Colonic mucosa (tissue), 4 donors: ENCODE measurements around the gene RABGAP1L. TPM values are rescaled to one million over a fixed set of nuclear protein-coding genes. Genes with fewer than 3 reads are reported as not detected.
"Not testable (repeated sequence)": the region's sequence is repeated elsewhere in the genome, so short reads cannot be mapped to it uniquely, and the experiment has no call there.

Experiments used
- DNase-seq: peaks from one replicate; pipeline ENCODE4 v3.0.0-alpha.2; 2020
- H3K27ac ChIP-seq: fragments of 200-600 bp; one replicate; pipeline ENCODE4 v1.8.0; 2021
- H3K27me3 ChIP-seq: fragments of 200-600 bp; one replicate; pipeline ENCODE4 v1.8.0; 2021
- H3K36me3 ChIP-seq: fragments of 200-600 bp; one replicate; pipeline ENCODE4 v1.8.0; 2021
- H3K4me1 ChIP-seq: fragments of 200-600 bp; one replicate; pipeline ENCODE4 v1.8.0; 2021; ENCODE audit warnings: mild to moderate bottlenecking
- H3K4me3 ChIP-seq: fragments of 200-600 bp; one replicate; pipeline ENCODE4 v1.8.0; 2021
- H3K9ac ChIP-seq, 2 donors: one replicate each; pipeline ENCODE4 v1.7.0; 2013; ENCODE audit warnings: control low read depth in 2 of 2, low read depth in 2 of 2, low read length in 2 of 2
- H3K9me3 ChIP-seq: fragments of 200-600 bp; one replicate; pipeline ENCODE4 v1.8.0; 2021
- intact Hi-C: fragments of 100-400 bp; cut with DNase I; formaldehyde crosslinking; loops from one replicate; pipeline ENCODE4 v1.14.1; 2022
- total RNA-seq, 2 donors: library from RNA; stranded (reverse); fragmentation: NEBNext Ultra II Directional in 1 of 2; extraction: Animal tissue kit (Norgen Biotek cat#: 25700) in 1 of 2; gene quantifications; one replicate each; pipeline ENCODE4 v1.2.1, GENCODE V29; 2021
- TF ChIP-seq, protein P1 (sequence below): fragments of 200-600 bp; IDR thresholded peaks from one replicate; pipeline ENCODE4 v1.8.0; 2022; ENCODE audit warnings: antibody characterized with exemption, mild to moderate bottlenecking
- donor health status: healthy.
- donor health status: DM: no; HTN: no; CAD: no.
- donor health status: DM: no; HTN: no; CAD: no.

RABGAP1L gene
- total RNA-seq, 2 donors from 2014 or later: 50.3 to 87.0 TPM

DNA sequence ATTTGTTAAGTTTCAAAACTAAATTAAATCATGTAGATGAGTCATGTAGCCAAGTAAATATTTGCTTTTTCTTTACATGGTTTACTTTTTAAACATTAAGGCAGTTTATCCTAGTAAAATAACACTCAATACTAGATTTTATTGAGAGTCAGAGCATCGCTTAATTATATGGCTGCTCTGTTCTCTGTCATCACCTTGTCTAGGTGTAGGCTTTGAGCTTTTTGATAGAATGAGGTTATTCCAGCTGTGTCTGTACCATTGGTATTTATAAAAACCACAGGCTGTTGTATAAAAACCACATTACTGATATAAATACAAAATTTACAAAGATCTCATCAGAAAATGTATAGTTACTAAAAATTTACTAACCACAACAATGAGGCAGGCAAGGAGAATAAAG is 245.9 kb downstream of the RABGAP1L start:
- Histone ChIP-seq H3K27ac (no peak overlapping the region), H3K9ac (no peak overlapping the region), H3K27me3 (no peaks in the 10 kb centered on the region), H3K4me3 (no peak overlapping the region), H3K36me3 (no peaks in the 10 kb centered on the region), H3K9me3 (no peaks in the 10 kb centered on the region), H3K4me1 (no peaks in the 10 kb centered on the region)
- TF ChIP-seq, protein P1, sequence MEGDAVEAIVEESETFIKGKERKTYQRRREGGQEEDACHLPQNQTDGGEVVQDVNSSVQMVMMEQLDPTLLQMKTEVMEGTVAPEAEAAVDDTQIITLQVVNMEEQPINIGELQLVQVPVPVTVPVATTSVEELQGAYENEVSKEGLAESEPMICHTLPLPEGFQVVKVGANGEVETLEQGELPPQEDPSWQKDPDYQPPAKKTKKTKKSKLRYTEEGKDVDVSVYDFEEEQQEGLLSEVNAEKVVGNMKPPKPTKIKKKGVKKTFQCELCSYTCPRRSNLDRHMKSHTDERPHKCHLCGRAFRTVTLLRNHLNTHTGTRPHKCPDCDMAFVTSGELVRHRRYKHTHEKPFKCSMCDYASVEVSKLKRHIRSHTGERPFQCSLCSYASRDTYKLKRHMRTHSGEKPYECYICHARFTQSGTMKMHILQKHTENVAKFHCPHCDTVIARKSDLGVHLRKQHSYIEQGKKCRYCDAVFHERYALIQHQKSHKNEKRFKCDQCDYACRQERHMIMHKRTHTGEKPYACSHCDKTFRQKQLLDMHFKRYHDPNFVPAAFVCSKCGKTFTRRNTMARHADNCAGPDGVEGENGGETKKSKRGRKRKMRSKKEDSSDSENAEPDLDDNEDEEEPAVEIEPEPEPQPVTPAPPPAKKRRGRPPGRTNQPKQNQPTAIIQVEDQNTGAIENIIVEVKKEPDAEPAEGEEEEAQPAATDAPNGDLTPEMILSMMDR: no peak
- DNase-seq: no peak
- intact Hi-C loops: no loop called here

DNA sequence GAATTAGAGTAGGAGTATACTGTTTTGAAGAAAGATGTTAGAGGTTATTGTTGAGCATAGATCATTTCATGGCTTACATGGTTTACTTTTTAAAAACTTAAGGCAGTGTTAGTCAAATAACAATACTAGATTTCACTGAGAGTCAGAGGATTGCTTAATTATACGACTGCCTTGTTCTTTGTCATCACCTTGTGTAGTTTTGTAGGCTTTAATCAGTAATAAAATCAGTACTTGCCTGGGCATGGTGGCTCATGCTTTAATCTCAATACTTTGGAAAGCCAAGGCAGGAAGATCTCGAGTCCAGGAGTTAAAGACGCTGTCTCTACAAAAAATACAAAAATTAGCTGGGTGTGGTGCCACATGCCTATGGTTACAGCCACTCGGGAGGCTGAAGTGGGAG is 247.1 kb downstream of the RABGAP1L start:
- intact Hi-C loops: no loop called here
- no peaks in the 10 kb centered on the region for H3K27me3 ChIP-seq
- no peaks in the 10 kb centered on the region for H3K36me3 ChIP-seq
- no peaks in the 10 kb centered on the region for H3K9me3 ChIP-seq
- no peaks in the 10 kb centered on the region for H3K4me1 ChIP-seq
- TF ChIP-seq, protein P1: no peak
- H3K27ac ChIP-seq: no peak overlapping the region
- no peak overlapping the region for H3K4me3 ChIP-seq
- no peak for DNase-seq
- no peak overlapping the region for H3K9ac ChIP-seq

DNA sequence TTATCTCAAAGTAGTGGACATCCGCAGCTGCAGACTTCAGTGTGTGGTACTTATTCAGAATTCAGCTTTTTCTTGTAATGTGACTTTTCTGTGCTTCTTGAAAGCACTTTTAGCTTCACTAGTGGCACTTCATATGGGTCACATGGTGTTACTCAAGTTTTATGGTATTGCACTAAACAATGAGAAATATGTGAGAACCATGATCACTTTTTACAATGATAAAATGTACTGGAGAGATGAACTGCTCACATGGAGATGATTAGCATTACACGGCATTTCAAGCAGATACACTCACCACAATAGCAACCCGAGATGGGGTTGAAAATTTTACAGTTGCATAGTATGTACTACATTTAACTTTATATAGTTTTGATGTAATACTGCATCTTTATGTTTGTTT is 248.3 kb downstream of the RABGAP1L start:
- Histone ChIP-seq H3K27ac (no peak overlapping the region), H3K36me3 (no peaks in the 10 kb centered on the region), H3K9me3 (no peaks in the 10 kb centered on the region), H3K27me3 (no peaks in the 10 kb centered on the region), H3K9ac (no peak overlapping the region), H3K4me3 (no peak overlapping the region), H3K4me1 (no peaks in the 10 kb centered on the region)
- no peak for DNase-seq
- intact Hi-C loops: no loop called here
- TF ChIP-seq, protein P1: no peak

DNA sequence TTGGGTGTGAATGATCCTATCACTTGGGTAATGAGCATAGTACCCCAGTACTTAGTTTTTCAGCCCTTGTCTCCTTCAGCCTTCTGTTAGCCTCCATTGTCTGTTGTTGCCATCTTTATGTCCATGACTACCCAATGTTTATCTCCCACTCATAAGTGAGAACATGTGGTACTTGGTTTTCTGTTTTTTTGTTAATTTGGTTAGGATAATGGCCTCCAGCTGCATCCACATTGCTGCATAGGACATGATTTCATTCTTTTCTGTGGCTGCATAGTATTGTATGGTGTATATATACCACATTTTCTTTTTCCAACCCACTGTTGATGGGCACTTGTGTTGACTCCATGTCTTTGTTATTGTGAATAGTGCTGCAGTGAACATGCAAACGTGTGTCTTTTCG is 248.8 kb downstream of the RABGAP1L start:
- Histone ChIP-seq H3K9ac (no peak overlapping the region), H3K4me1 (no peaks in the 10 kb centered on the region), H3K4me3 (no peak overlapping the region), H3K27me3 (no peaks in the 10 kb centered on the region), H3K9me3 (no peaks in the 10 kb centered on the region), H3K27ac (no peak overlapping the region), H3K36me3 (no peaks in the 10 kb centered on the region)
- intact Hi-C loops: no loop called here
- TF ChIP-seq, protein P1: no peak
- DNase-seq: no peak

DNA sequence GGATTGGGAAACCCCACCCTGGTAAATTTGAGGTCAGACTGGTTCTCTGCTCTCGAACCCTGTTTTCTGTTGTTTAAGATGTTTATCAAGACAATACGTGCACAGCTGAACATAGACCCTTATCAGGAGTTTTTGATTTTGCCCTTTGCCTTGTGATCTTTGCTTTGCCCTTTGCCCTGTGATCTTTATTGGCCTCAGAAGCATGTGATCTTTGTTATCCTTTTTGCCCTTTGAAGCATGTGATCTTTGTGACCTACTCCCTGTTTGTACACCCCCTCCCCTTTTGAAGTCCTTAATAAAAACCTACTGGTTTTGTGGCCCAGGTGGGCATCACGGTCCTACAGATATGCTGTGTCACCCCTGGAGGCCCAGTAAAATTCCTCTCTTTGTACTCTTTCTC is 250.5 kb downstream of the RABGAP1L start:
- H3K27ac ChIP-seq: not testable (repeated sequence)

DNA sequence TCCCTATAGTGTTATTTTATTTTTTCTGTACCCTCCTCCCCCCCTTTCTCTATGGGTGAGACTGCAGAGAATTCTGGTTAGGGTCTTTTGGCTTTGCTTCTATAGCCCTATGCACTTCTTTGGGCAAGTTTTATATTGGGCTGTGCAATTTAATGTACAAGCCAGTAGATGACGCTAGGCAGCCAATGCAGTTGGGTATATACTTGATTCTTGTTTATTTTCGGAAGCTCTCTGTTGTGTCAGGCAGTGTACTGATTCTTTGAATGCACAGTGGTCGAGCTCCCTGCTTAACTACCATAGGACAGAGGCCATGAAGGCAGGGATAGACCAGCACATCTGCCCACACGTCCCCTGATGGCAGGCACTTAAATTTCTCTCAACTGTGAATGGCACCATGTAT is 254.3 kb downstream of the RABGAP1L start:
- Histone ChIP-seq H3K4me3 (no peak overlapping the region), H3K9me3 (no peaks in the 10 kb centered on the region), H3K36me3 (no peaks in the 10 kb centered on the region), H3K9ac (no peak overlapping the region), H3K4me1 (no peaks in the 10 kb centered on the region), H3K27me3 (no peaks in the 10 kb centered on the region), H3K27ac (no peak overlapping the region)
- DNase-seq: no peak
- intact Hi-C loops: no loop called here
- TF ChIP-seq, protein P1: no peak

More for the DNA sequence above, 250.5 kb downstream of the RABGAP1L start:
- H3K9ac ChIP-seq, H3K4me1 ChIP-seq, intact Hi-C loops, H3K27me3 ChIP-seq, H3K9me3 ChIP-seq, H3K4me3 ChIP-seq, DNase-seq, H3K36me3 ChIP-seq: not testable (repeated sequence)
